ENCODE measurements around the gene PHF21A. TPM values are rescaled to one million over a fixed set of nuclear protein-coding genes. Genes with fewer than 3 reads are reported as not detected.
"Not testable (repeated sequence)": the region's sequence is repeated elsewhere in the genome, so short reads cannot be mapped to it uniquely, and the experiment has no call there.

The PHF21A gene
- total and polyA plus RNA-seq, 4 donors = 12.0 to 84.0 (median 48.9) TPM

- intact Hi-C loops (cut with DNase I) = loop anchor here in 1 of 2 donors (10.0 kb wide), 1 partner anchor 62 kb away; no protein-coding TSS in a partner anchor
- not testable (repeated sequence) for H3K9me3 ChIP-seq (ENCODE audit: control insufficient read depth, low read length); ATAC-seq (ENCODE audit: low FRiP score); H3K4me1 ChIP-seq (ENCODE audit: control insufficient read depth in 1 of 2, insufficient read depth in 2 of 2, low read length in 2 of 2); DNase-seq; H3K27ac ChIP-seq (ENCODE audit: low read depth in 1 of 2, low read length in 2 of 2); H3K4me3 ChIP-seq (ENCODE audit: low read length in 2 of 2); H3K36me3 ChIP-seq (ENCODE audit: control insufficient read depth in 1 of 2, insufficient read depth in 2 of 2, low read length in 1 of 2); H3K27me3 ChIP-seq (ENCODE audit: control insufficient read depth in 1 of 2, insufficient read depth in 2 of 2, low read length in 1 of 2)
- WGBS, 2 donors = 87 to 89% methylated on average over 10 of the region's 10 CpGs
Measured at GRCh38 chr11:46116712-46117037, 4.6 kb downstream of the PHF21A start.

GRCh38 chr11:46116007-46116711 lies 5.1 kb downstream of the PHF21A start:
- no peak for ATAC-seq (ENCODE audit: low FRiP score)

GRCh38 chr11:46114961-46115360 lies 6.3 kb downstream of the PHF21A start:
- Histone ChIP-seq H3K27ac (ENCODE audit: low read depth in 1 of 2, low read length in 2 of 2) (peak overlapping the region in 1 of 2 donors; percentile 28), H3K27me3 (ENCODE audit: control insufficient read depth in 1 of 2, insufficient read depth in 2 of 2, low read length in 1 of 2) (no peaks in the 10 kb centered on the region), H3K4me1 (ENCODE audit: control insufficient read depth in 1 of 2, insufficient read depth in 2 of 2, low read length in 2 of 2) (peaks cover 0 to 7% of the 10 kb centered on the region in 2 donors), H3K4me3 (ENCODE audit: low read length in 2 of 2) (no peak overlapping the region), H3K36me3 (ENCODE audit: control insufficient read depth in 1 of 2, insufficient read depth in 2 of 2, low read length in 1 of 2) (no peaks in the 10 kb centered on the region), H3K9me3 (ENCODE audit: control insufficient read depth, low read length) (no peaks in the 10 kb centered on the region)
- intact Hi-C loops (cut with DNase I) = loop anchor here in 1 of 2 donors (10.0 kb wide), 1 partner anchor 60 kb away; no protein-coding TSS in a partner anchor
- ATAC-seq (ENCODE audit: low FRiP score) (no peak), DNase-seq (no peak)

More at GRCh38 chr11:46116007-46116711, 5.1 kb downstream of the PHF21A start:
- Histone ChIP-seq H3K27ac (ENCODE audit: low read depth in 1 of 2, low read length in 2 of 2) (no peak overlapping the region), H3K4me3 (ENCODE audit: low read length in 2 of 2) (no peak overlapping the region), H3K27me3 (ENCODE audit: control insufficient read depth in 1 of 2, insufficient read depth in 2 of 2, low read length in 1 of 2) (no peaks in the 10 kb centered on the region), H3K9me3 (ENCODE audit: control insufficient read depth, low read length) (no peaks in the 10 kb centered on the region), H3K36me3 (ENCODE audit: control insufficient read depth in 1 of 2, insufficient read depth in 2 of 2, low read length in 1 of 2) (no peaks in the 10 kb centered on the region), H3K4me1 (ENCODE audit: control insufficient read depth in 1 of 2, insufficient read depth in 2 of 2, low read length in 2 of 2) (peaks cover 0 to 7% of the 10 kb centered on the region in 2 donors)
- intact Hi-C loops (cut with DNase I) = loop anchor here in 1 of 2 donors (10.0 kb wide), 1 partner anchor 61 kb away; no protein-coding TSS in a partner anchor
- DNase-seq = no peak
- 70 to 74% methylated on average over 3 of the region's 3 CpGs for WGBS, 2 donors

GRCh38 chr11:46114378-46114777 lies 6.9 kb downstream of the PHF21A start:
- DNase-seq (no peak), ATAC-seq (ENCODE audit: low FRiP score) (no peak)
- no peak overlapping the region for H3K27ac ChIP-seq (ENCODE audit: low read depth in 1 of 2, low read length in 2 of 2)
- no peak overlapping the region for H3K4me3 ChIP-seq (ENCODE audit: low read length in 2 of 2)
- H3K27me3 ChIP-seq (ENCODE audit: control insufficient read depth in 1 of 2, insufficient read depth in 2 of 2, low read length in 1 of 2) = no peaks in the 10 kb centered on the region
- intact Hi-C loops (cut with DNase I) = loop anchor here in 1 of 2 donors (10.0 kb wide), 1 partner anchor 60 kb away; no protein-coding TSS in a partner anchor
- WGBS, 2 donors = 87 to 93% methylated on average over 4 of the region's 4 CpGs
- H3K4me1 ChIP-seq (ENCODE audit: control insufficient read depth in 1 of 2, insufficient read depth in 2 of 2, low read length in 2 of 2) = peaks cover 0 to 7% of the 10 kb centered on the region in 2 donors
- no peaks in the 10 kb centered on the region for H3K36me3 ChIP-seq (ENCODE audit: control insufficient read depth in 1 of 2, insufficient read depth in 2 of 2, low read length in 1 of 2)
- H3K9me3 ChIP-seq (ENCODE audit: control insufficient read depth, low read length) = no peaks in the 10 kb centered on the region

- Histone ChIP-seq H3K27me3 (ENCODE audit: control insufficient read depth in 1 of 2, insufficient read depth in 2 of 2, low read length in 1 of 2) (no peaks in the 10 kb centered on the region), H3K4me3 (ENCODE audit: low read length in 2 of 2) (no peak overlapping the region), H3K36me3 (ENCODE audit: control insufficient read depth in 1 of 2, insufficient read depth in 2 of 2, low read length in 1 of 2) (no peaks in the 10 kb centered on the region), H3K9me3 (ENCODE audit: control insufficient read depth, low read length) (no peaks in the 10 kb centered on the region), H3K4me1 (ENCODE audit: control insufficient read depth in 1 of 2, insufficient read depth in 2 of 2, low read length in 2 of 2) (peaks cover 0 to 2% of the 10 kb centered on the region in 2 donors), H3K27ac (ENCODE audit: low read depth in 1 of 2, low read length in 2 of 2) (no peak overlapping the region)
- peak; percentile 65 for ATAC-seq (ENCODE audit: low FRiP score)
- intact Hi-C loops (cut with DNase I) = loop anchor here in 1 of 2 donors (10.0 kb wide), 1 partner anchor 58 kb away; no protein-coding TSS in a partner anchor
- WGBS, 2 donors = 72 to 74% methylated on average over 9 of the region's 9 CpGs
- DNase-seq = no peak
Measured at GRCh38 chr11:46112961-46113607, 8.2 kb downstream of the PHF21A start.

- Histone ChIP-seq H3K36me3 (ENCODE audit: control insufficient read depth in 1 of 2, insufficient read depth in 2 of 2, low read length in 1 of 2) (no peaks in the 10 kb centered on the region), H3K4me3 (ENCODE audit: low read length in 2 of 2) (no peak overlapping the region), H3K4me1 (ENCODE audit: control insufficient read depth in 1 of 2, insufficient read depth in 2 of 2, low read length in 2 of 2) (peaks cover 2% of the 10 kb centered on the region in 2 donors), H3K9me3 (ENCODE audit: control insufficient read depth, low read length) (no peaks in the 10 kb centered on the region), H3K27ac (ENCODE audit: low read depth in 1 of 2, low read length in 2 of 2) (no peak overlapping the region), H3K27me3 (ENCODE audit: control insufficient read depth in 1 of 2, insufficient read depth in 2 of 2, low read length in 1 of 2) (no peaks in the 10 kb centered on the region)
- WGBS, 2 donors = 98 to 99% methylated on average over 2 of the region's 2 CpGs
- ATAC-seq (ENCODE audit: low FRiP score) = no peak
- intact Hi-C loops (cut with DNase I) = no loop called here
- DNase-seq = no peak
Measured at GRCh38 chr11:46108751-46109150, 12.5 kb downstream of the PHF21A start.

- intact Hi-C loops (cut with DNase I) = no loop called here
- peaks cover 2% of the 10 kb centered on the region in 2 donors for H3K4me1 ChIP-seq (ENCODE audit: control insufficient read depth in 1 of 2, insufficient read depth in 2 of 2, low read length in 2 of 2)
Measured at GRCh38 chr11:46107780-46108179, 13.5 kb downstream of the PHF21A start.

GRCh38 chr11:46107408-46107718 lies 13.9 kb downstream of the PHF21A start:
- intact Hi-C loops (cut with DNase I) = no loop called here

More at GRCh38 chr11:46107780-46108179, 13.5 kb downstream of the PHF21A start:
- Histone ChIP-seq H3K27me3 (ENCODE audit: control insufficient read depth in 1 of 2, insufficient read depth in 2 of 2, low read length in 1 of 2) (no peaks in the 10 kb centered on the region), H3K36me3 (ENCODE audit: control insufficient read depth in 1 of 2, insufficient read depth in 2 of 2, low read length in 1 of 2) (no peaks in the 10 kb centered on the region), H3K27ac (ENCODE audit: low read depth in 1 of 2, low read length in 2 of 2) (no peak overlapping the region), H3K4me3 (ENCODE audit: low read length in 2 of 2) (no peak overlapping the region), H3K9me3 (ENCODE audit: control insufficient read depth, low read length) (no peaks in the 10 kb centered on the region)
- no peak for ATAC-seq (ENCODE audit: low FRiP score)
- DNase-seq = no peak
- WGBS, 2 donors = 58% methylated on average over 2 of the region's 2 CpGs

More at GRCh38 chr11:46107408-46107718, 13.9 kb downstream of the PHF21A start:
- Histone ChIP-seq H3K36me3 (ENCODE audit: control insufficient read depth in 1 of 2, insufficient read depth in 2 of 2, low read length in 1 of 2) (no peaks in the 10 kb centered on the region), H3K4me3 (ENCODE audit: low read length in 2 of 2) (no peak overlapping the region), H3K27ac (ENCODE audit: low read depth in 1 of 2, low read length in 2 of 2) (no peak overlapping the region), H3K4me1 (ENCODE audit: control insufficient read depth in 1 of 2, insufficient read depth in 2 of 2, low read length in 2 of 2) (peaks cover 2% of the 10 kb centered on the region in 2 donors), H3K27me3 (ENCODE audit: control insufficient read depth in 1 of 2, insufficient read depth in 2 of 2, low read length in 1 of 2) (no peaks in the 10 kb centered on the region), H3K9me3 (ENCODE audit: control insufficient read depth, low read length) (no peaks in the 10 kb centered on the region)
- no peak for DNase-seq
- 79% methylated on average over 4 of the region's 4 CpGs for WGBS, 2 donors
- ATAC-seq (ENCODE audit: low FRiP score) = no peak
